GM23338 (cell line): ENCODE measurements around the gene STIM2. TPM values are rescaled to one million over a fixed set of nuclear protein-coding genes. Genes with fewer than 3 reads are reported as not detected.

ENCODE experiments used
- ATAC-seq: fragments of 200-7000 bp; cut with Tn5 transposase; 3 replicates; pipeline ENCODE4 v1.9.1; 2020
- DNase-seq: peaks from one replicate; pipeline ENCODE4 v3.0.0-alpha.2; 2015; ENCODE audit warnings: low spot score
- H2AFZ ChIP-seq: fragments of 200-600 bp; sonication (generic); 2 replicates; pipeline ENCODE4 v1.8.0; 2016; ENCODE audit warnings: antibody characterized with exemption, mild to moderate bottlenecking, moderate library complexity
- H3F3A ChIP-seq: fragments of 200-600 bp; sonication (generic); replicated peaks from 2 replicates; pipeline ENCODE4 v1.8.0; 2017; ENCODE audit warnings: antibody characterized with exemption, mixed run types, low read depth
- H3K27ac ChIP-seq: fragments of 200-600 bp; sonication (generic); 2 replicates; pipeline ENCODE4 v1.6.1; 2016; ENCODE audit warnings: low read depth
- H3K27me3 ChIP-seq: fragments of 200-600 bp; sonication (generic); 2 replicates; pipeline ENCODE4 v1.8.0; 2016; ENCODE audit warnings: mild to moderate bottlenecking, mixed run types, moderate library complexity; ENCODE audit not compliant: insufficient read depth
- H3K36me3 ChIP-seq: fragments of 200-600 bp; sonication (generic); 2 replicates; pipeline ENCODE4 v1.8.0; 2016; ENCODE audit warnings: mild to moderate bottlenecking; ENCODE audit not compliant: insufficient read depth
- H3K4me1 ChIP-seq: fragments of 200-600 bp; sonication (generic); 2 replicates; pipeline ENCODE4 v1.8.0; 2016; ENCODE audit warnings: mild to moderate bottlenecking, moderate library complexity; ENCODE audit not compliant: insufficient read depth
- H3K4me2 ChIP-seq: fragments of 200-600 bp; sonication (generic); 2 replicates; pipeline ENCODE4 v1.7.1; 2017; ENCODE audit warnings: mixed run types
- H3K4me3 ChIP-seq: fragments of 200-600 bp; sonication (generic); 2 replicates; pipeline ENCODE4 v1.6.1; 2016; ENCODE audit warnings: mixed run types
- H3K79me2 ChIP-seq: fragments of 200-600 bp; sonication (generic); replicated peaks from 2 replicates; pipeline ENCODE4 v1.8.0; 2017; ENCODE audit warnings: mild to moderate bottlenecking; ENCODE audit not compliant: insufficient read depth
- H3K9me2 ChIP-seq: fragments of 200-600 bp; sonication (generic); 2 replicates; pipeline ENCODE4 v1.8.0; 2017; ENCODE audit not compliant: insufficient read depth
- H4K20me1 ChIP-seq: fragments of 200-600 bp; sonication (generic); replicated peaks from 2 replicates; pipeline ENCODE4 v1.8.0; 2017; ENCODE audit warnings: mild to moderate bottlenecking; ENCODE audit not compliant: insufficient read depth
- H3K27ac Mint-ChIP-seq: 2 replicates; pipeline ENCODE4 v1.8.0; 2020; ENCODE audit warnings: inconsistent platforms, mild to moderate bottlenecking, moderate library complexity, mixed read lengths
- H3K27me3 Mint-ChIP-seq: 3 replicates; pipeline ENCODE4 v1.8.0; 2022; ENCODE audit warnings: low read depth, mild to moderate bottlenecking, moderate library complexity, mixed read lengths, inconsistent platforms; ENCODE audit not compliant: insufficient read depth, poor library complexity
- H3K36me3 Mint-ChIP-seq: 3 replicates; pipeline ENCODE4 v1.8.0; 2021; ENCODE audit warnings: low read depth, mild to moderate bottlenecking, inconsistent platforms, moderate library complexity, mixed read lengths
- H3K4me1 Mint-ChIP-seq: 3 replicates; pipeline ENCODE4 v1.8.0; 2020; ENCODE audit warnings: mild to moderate bottlenecking, inconsistent platforms, mixed read lengths
- H3K4me3 Mint-ChIP-seq: 3 replicates; pipeline ENCODE4 v1.8.0; 2021; ENCODE audit warnings: moderate library complexity, mild to moderate bottlenecking, inconsistent platforms, mixed read lengths
- H3K9me3 Mint-ChIP-seq: 3 replicates; pipeline ENCODE4 v1.8.0; 2020; ENCODE audit warnings: moderate library complexity, mild to moderate bottlenecking, inconsistent platforms, mixed read lengths
- EZH2 ChIP-seq: fragments of 200-600 bp; sonication (generic); IDR thresholded peaks from one replicate; pipeline ENCODE4 v1.8.0; 2017; ENCODE audit warnings: antibody characterized with exemption, mild to moderate bottlenecking, low read depth; ENCODE audit not compliant: unreplicated experiment
- EZH2phosphoT487 ChIP-seq: fragments of 200-600 bp; sonication (generic); IDR thresholded peaks from one replicate; pipeline ENCODE4 v1.8.1; 2018; ENCODE audit warnings: antibody characterized with exemption; ENCODE audit not compliant: unreplicated experiment
- JUNB ChIP-seq: IDR thresholded peaks from one replicate; pipeline ENCODE4 v1.6.1; 2016; ENCODE audit warnings: antibody characterized with exemption; ENCODE audit not compliant: unreplicated experiment
- POLR2AphosphoS5 ChIP-seq: IDR thresholded peaks from 2 replicates; pipeline ENCODE4 v1.6.1; 2016; ENCODE audit warnings: antibody characterized with exemption, low read depth
- STAT1 ChIP-seq: IDR thresholded peaks from one replicate; pipeline ENCODE4 v1.6.1; 2016; ENCODE audit warnings: antibody characterized with exemption; ENCODE audit not compliant: unreplicated experiment
- ZNF114 ChIP-seq: fragments of 250-450 bp; sonication (Bioruptor Pico); IDR thresholded peaks from 2 replicates; pipeline ENCODE4 v1.5.0; 2020; ENCODE audit warnings: mild to moderate bottlenecking, moderate library complexity
- polyA plus RNA-seq: library from polyadenylated mRNA; unstranded; fragments of >200 nt; fragmentation: Nextera tagmentation; extraction: Ambion mirVana; gene quantifications from 2 replicates; pipeline ENCODE4 v1.2.1, GENCODE V29; 2016
- total RNA-seq: library from RNA; depleted of rRNA; stranded (reverse); fragments of >200 nt; shearing (Covaris generic); gene quantifications from 2 replicates; pipeline ENCODE4 v1.2.3, GENCODE V29; 2014
- TF ChIP-seq, protein P1 (sequence below): IDR thresholded peaks from one replicate; pipeline ENCODE4 v1.6.1; 2018; ENCODE audit warnings: antibody characterized with exemption; ENCODE audit not compliant: unreplicated experiment
- TF ChIP-seq, protein P2 (sequence below), 2 experiments: fragments of 200-600 bp in 1 of 2; sonication (generic) in 1 of 2; conservative IDR thresholded peaks; 2 replicates each; pipeline versions ENCODE4 v1.5.1 to v1.6.1; 2016 to 2017; ENCODE audit warnings: antibody characterized with exemption in 2 of 2, low read depth in 2 of 2, mild to moderate bottlenecking in 2 of 2, moderate library complexity in 1 of 2
- TF ChIP-seq, protein P3 (sequence below): fragments of 250-450 bp; sonication (Bioruptor Pico); IDR thresholded peaks from 2 replicates; pipeline ENCODE4 v1.5.0; 2020; ENCODE audit warnings: mild to moderate bottlenecking, moderate library complexity
- TF ChIP-seq, protein P4 (sequence below): IDR thresholded peaks from 2 replicates; pipeline ENCODE4 v1.6.1; 2016; ENCODE audit warnings: antibody characterized with exemption

The STIM2 gene
- total and polyA plus RNA-seq, 2 experiments from 2014 or later, result 13.1 to 17.8 TPM

DNA sequence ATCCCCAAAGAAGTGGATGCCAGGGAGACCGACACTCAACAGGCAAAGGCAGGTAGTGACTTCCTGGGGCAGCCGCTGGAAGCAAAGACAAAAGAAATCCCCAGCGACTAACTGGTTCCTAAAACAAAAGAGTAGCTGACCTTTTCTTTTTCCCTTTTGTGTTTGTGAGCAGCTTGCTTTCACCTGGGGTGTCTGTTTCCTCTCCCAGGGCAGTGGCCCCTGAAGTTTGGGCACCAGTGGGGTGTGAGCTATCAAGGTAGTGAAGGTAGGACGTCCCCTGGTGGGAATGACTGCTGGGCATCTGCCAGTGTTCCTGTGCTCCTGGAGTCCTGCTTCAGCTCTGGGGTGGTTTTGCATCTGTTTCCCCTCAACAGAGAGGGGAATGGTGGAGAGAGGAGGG, 41.6 kb upstream of the STIM2 start (continued):
- TF ChIP-seq, protein P1, sequence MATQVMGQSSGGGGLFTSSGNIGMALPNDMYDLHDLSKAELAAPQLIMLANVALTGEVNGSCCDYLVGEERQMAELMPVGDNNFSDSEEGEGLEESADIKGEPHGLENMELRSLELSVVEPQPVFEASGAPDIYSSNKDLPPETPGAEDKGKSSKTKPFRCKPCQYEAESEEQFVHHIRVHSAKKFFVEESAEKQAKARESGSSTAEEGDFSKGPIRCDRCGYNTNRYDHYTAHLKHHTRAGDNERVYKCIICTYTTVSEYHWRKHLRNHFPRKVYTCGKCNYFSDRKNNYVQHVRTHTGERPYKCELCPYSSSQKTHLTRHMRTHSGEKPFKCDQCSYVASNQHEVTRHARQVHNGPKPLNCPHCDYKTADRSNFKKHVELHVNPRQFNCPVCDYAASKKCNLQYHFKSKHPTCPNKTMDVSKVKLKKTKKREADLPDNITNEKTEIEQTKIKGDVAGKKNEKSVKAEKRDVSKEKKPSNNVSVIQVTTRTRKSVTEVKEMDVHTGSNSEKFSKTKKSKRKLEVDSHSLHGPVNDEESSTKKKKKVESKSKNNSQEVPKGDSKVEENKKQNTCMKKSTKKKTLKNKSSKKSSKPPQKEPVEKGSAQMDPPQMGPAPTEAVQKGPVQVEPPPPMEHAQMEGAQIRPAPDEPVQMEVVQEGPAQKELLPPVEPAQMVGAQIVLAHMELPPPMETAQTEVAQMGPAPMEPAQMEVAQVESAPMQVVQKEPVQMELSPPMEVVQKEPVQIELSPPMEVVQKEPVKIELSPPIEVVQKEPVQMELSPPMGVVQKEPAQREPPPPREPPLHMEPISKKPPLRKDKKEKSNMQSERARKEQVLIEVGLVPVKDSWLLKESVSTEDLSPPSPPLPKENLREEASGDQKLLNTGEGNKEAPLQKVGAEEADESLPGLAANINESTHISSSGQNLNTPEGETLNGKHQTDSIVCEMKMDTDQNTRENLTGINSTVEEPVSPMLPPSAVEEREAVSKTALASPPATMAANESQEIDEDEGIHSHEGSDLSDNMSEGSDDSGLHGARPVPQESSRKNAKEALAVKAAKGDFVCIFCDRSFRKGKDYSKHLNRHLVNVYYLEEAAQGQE, result no peak
- no peak for TF ChIP-seq EZH2
- TF ChIP-seq STAT1, result no peak

DNA sequence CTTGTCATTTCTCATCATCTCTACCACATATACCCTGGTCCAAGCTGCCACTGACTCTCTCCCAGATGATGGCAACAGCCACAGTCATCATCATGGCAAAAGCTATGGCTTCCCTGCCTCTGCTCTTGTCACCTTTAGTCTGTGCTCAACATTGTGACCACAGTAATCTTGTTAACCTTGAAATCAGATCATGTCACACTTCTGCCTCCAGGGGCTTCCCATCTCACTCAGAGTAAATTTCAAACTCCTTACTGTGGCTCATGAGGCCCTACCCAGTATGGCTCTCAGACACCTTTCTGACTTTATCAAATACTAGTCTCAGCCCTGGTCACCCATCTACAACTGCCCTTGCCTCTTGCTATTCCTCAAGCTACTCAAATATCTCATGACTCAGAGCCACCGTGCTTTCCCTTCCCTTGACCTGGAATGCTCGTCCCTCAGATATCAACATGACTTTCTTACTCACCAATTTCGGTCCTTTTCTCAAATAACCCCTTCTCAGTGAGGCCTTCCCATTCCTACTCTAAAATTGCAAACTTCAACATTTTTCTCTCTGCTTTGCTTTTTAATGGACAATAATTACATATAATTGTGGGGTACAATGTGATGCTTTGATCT, 41.1 kb upstream of the STIM2 start:
- H3K4me3 Mint-ChIP-seq, result no peak overlapping the region
- H3K27ac Mint-ChIP-seq, result no peak overlapping the region
- Histone ChIP-seq H3K27ac (peak overlapping the region; percentile 57; the same call in 1 of the 2 replicates), H3K4me3 (no peak overlapping the region), H3F3A (no peaks in the 10 kb centered on the region), H2AFZ (peak overlapping the region; percentile 35), H3K9me2 (0 out of 2 replicates have a peak, but pooled peaks cover 8% of the 10 kb centered on the region), H3K4me1 (peaks cover 8% of the 10 kb centered on the region), H4K20me1 (no peaks in the 10 kb centered on the region), H3K79me2 (no peaks in the 10 kb centered on the region), H3K27me3 (no peaks in the 10 kb centered on the region), H3K36me3 (no peaks in the 10 kb centered on the region), H3K4me2 (0 out of 2 replicates have a peak overlapping the region, but pooled peaks have one; percentile 31)
- DNase-seq, result no peak
- peaks cover 33% of the 10 kb centered on the region for H3K4me1 Mint-ChIP-seq
- H3K9me3 Mint-ChIP-seq, result peaks cover 25% of the 10 kb centered on the region
- peaks cover 7% of the 10 kb centered on the region for H3K27me3 Mint-ChIP-seq
- peak; percentile 32 for ATAC-seq
- peaks cover 11% of the 10 kb centered on the region for H3K36me3 Mint-ChIP-seq
- TF ChIP-seq EZH2 (no peak), EZH2phosphoT487 (no peak), POLR2AphosphoS5 (no peak), ZNF114 (CRISPR knock-in tag) (no peak), JUNB (no peak)
- TF ChIP-seq, protein P2, sequence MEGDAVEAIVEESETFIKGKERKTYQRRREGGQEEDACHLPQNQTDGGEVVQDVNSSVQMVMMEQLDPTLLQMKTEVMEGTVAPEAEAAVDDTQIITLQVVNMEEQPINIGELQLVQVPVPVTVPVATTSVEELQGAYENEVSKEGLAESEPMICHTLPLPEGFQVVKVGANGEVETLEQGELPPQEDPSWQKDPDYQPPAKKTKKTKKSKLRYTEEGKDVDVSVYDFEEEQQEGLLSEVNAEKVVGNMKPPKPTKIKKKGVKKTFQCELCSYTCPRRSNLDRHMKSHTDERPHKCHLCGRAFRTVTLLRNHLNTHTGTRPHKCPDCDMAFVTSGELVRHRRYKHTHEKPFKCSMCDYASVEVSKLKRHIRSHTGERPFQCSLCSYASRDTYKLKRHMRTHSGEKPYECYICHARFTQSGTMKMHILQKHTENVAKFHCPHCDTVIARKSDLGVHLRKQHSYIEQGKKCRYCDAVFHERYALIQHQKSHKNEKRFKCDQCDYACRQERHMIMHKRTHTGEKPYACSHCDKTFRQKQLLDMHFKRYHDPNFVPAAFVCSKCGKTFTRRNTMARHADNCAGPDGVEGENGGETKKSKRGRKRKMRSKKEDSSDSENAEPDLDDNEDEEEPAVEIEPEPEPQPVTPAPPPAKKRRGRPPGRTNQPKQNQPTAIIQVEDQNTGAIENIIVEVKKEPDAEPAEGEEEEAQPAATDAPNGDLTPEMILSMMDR (conservative IDR thresholded peaks at IDR 0.05; ENCODE audit: low read depth in 2 of 2), result peak in 1 of 2 experiments; percentile 8; a peak in 1 of 4 replicates
- TF ChIP-seq, protein P3, sequence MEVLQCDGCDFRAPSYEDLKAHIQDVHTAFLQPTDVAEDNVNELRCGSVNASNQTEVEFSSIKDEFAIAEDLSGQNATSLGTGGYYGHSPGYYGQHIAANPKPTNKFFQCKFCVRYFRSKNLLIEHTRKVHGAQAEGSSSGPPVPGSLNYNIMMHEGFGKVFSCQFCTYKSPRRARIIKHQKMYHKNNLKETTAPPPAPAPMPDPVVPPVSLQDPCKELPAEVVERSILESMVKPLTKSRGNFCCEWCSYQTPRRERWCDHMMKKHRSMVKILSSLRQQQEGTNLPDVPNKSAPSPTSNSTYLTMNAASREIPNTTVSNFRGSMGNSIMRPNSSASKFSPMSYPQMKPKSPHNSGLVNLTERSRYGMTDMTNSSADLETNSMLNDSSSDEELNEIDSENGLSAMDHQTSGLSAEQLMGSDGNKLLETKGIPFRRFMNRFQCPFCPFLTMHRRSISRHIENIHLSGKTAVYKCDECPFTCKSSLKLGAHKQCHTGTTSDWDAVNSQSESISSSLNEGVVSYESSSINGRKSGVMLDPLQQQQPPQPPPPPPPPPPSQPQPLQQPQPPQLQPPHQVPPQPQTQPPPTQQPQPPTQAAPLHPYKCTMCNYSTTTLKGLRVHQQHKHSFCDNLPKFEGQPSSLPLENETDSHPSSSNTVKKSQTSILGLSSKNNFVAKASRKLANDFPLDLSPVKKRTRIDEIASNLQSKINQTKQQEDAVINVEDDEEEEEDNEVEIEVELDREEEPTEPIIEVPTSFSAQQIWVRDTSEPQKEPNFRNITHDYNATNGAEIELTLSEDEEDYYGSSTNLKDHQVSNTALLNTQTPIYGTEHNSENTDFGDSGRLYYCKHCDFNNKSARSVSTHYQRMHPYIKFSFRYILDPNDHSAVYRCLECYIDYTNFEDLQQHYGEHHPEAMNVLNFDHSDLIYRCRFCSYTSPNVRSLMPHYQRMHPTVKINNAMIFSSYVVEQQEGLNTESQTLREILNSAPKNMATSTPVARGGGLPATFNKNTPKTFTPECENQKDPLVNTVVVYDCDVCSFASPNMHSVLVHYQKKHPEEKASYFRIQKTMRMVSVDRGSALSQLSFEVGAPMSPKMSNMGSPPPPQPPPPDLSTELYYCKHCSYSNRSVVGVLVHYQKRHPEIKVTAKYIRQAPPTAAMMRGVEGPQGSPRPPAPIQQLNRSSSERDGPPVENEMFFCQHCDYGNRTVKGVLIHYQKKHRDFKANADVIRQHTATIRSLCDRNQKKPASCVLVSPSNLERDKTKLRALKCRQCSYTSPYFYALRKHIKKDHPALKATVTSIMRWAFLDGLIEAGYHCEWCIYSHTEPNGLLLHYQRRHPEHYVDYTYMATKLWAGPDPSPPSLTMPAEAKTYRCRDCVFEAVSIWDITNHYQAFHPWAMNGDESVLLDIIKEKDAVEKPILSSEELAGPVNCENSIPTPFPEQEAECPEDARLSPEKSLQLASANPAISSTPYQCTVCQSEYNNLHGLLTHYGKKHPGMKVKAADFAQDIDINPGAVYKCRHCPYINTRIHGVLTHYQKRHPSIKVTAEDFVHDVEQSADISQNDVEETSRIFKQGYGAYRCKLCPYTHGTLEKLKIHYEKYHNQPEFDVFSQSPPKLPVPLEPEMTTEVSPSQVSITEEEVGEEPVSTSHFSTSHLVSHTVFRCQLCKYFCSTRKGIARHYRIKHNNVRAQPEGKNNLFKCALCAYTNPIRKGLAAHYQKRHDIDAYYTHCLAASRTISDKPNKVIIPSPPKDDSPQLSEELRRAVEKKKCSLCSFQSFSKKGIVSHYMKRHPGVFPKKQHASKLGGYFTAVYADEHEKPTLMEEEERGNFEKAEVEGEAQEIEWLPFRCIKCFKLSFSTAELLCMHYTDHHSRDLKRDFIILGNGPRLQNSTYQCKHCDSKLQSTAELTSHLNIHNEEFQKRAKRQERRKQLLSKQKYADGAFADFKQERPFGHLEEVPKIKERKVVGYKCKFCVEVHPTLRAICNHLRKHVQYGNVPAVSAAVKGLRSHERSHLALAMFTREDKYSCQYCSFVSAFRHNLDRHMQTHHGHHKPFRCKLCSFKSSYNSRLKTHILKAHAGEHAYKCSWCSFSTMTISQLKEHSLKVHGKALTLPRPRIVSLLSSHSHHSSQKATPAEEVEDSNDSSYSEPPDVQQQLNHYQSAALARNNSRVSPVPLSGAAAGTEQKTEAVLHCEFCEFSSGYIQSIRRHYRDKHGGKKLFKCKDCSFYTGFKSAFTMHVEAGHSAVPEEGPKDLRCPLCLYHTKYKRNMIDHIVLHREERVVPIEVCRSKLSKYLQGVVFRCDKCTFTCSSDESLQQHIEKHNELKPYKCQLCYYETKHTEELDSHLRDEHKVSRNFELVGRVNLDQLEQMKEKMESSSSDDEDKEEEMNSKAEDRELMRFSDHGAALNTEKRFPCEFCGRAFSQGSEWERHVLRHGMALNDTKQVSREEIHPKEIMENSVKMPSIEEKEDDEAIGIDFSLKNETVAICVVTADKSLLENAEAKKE (CRISPR knock-in tag), result peak; percentile 36; the same call in 1 of the 2 replicates
- TF ChIP-seq, protein P4, sequence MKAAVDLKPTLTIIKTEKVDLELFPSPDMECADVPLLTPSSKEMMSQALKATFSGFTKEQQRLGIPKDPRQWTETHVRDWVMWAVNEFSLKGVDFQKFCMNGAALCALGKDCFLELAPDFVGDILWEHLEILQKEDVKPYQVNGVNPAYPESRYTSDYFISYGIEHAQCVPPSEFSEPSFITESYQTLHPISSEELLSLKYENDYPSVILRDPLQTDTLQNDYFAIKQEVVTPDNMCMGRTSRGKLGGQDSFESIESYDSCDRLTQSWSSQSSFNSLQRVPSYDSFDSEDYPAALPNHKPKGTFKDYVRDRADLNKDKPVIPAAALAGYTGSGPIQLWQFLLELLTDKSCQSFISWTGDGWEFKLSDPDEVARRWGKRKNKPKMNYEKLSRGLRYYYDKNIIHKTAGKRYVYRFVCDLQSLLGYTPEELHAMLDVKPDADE, result no peak
